SK-N-SH (cell line): ENCODE measurements around the gene CALD1. TPM values are rescaled to one million over a fixed set of nuclear protein-coding genes. Genes with fewer than 3 reads are reported as not detected.

Experiments used
- CTCF ChIA-PET: fragments of 300-600, 350-600 bp; formaldehyde crosslinking; extraction: SDS; loops from one replicate; lab custom pipeline; 2021; lab: Yijun Ruan, JAX
- POLR2A ChIA-PET: fragments of 350-600 bp; sonication (Branson Sonifier 250); formaldehyde crosslinking; extraction: SDS; loops from one replicate; lab custom pipeline; 2020; ENCODE audit warnings: antibody characterized with exemption, inconsistent platforms; lab: Yijun Ruan, JAX
- DNase-seq: peaks from one replicate; pipeline ENCODE4 v3.0.0; 2012
- H2AFZ ChIP-seq: fragments of 200-600 bp; sonication (generic); 2 replicates; pipeline ENCODE4 v1.8.1; 2016; ENCODE audit warnings: antibody characterized with exemption, mild to moderate bottlenecking, low read depth
- H3F3A ChIP-seq: fragments of 200-600 bp; sonication (generic); replicated peaks from 2 replicates; pipeline ENCODE3; 2016; ENCODE audit warnings: antibody characterized with exemption, mild to moderate bottlenecking; ENCODE audit not compliant: insufficient read depth
- H3K27ac ChIP-seq, 2 experiments: fragments of 200-500 bp in 1 of 2; fragments of 200-600 bp in 1 of 2; sonication (Bioruptor generic) in 1 of 2; sonication (generic), shearing (Covaris generic) in 1 of 2; 2 replicates each; pipeline versions ENCODE4 v1.5.1 to v1.6.1; 2014 to 2016; ENCODE audit warnings: low read depth in 2 of 2, inconsistent platforms in 1 of 2, low read length in 1 of 2, mild to moderate bottlenecking in 1 of 2, mixed read lengths in 1 of 2
- H3K27me3 ChIP-seq: fragments of 200-600 bp; sonication (generic), shearing (Covaris generic); 2 replicates; pipeline ENCODE4 v1.6.1; 2016; ENCODE audit warnings: mixed run types; ENCODE audit not compliant: insufficient read depth
- H3K36me3 ChIP-seq, 2 experiments: fragments of 200-500 bp in 1 of 2; fragments of 200-600 bp in 1 of 2; sonication (Bioruptor generic) in 1 of 2; sonication (generic) in 1 of 2; replicated peaks in 1 of 2; 2 replicates each; pipeline versions ENCODE3 to v1.5.1; 2014 to 2016; ENCODE audit warnings: low read length in 1 of 2, mild to moderate bottlenecking in 1 of 2; ENCODE audit not compliant: insufficient read depth in 2 of 2, control insufficient read depth in 1 of 2
- H3K4me1 ChIP-seq, 2 experiments: fragments of 200-500 bp in 1 of 2; fragments of 200-600 bp in 1 of 2; sonication (Bioruptor generic) in 1 of 2; sonication (generic), shearing (Covaris generic) in 1 of 2; 2 replicates each; pipeline versions ENCODE4 v1.5.1 to v1.6.1; 2014 to 2016; ENCODE audit warnings: low read depth in 1 of 2, low read length in 1 of 2, mixed run types in 1 of 2; ENCODE audit not compliant: insufficient read depth in 2 of 2, control insufficient read depth in 1 of 2
- H3K4me2 ChIP-seq: fragments of 200-600 bp; sonication (generic), shearing (Covaris generic); 2 replicates; pipeline ENCODE4 v1.6.1; 2017; ENCODE audit warnings: mixed run types
- H3K4me3 ChIP-seq, 2 experiments: fragments of 200-500 bp in 1 of 2; fragments of 200-600 bp in 1 of 2; sonication (Bioruptor generic) in 1 of 2; sonication (generic), shearing (Covaris generic) in 1 of 2; 2 replicates each; pipeline versions ENCODE4 v1.5.1 to v1.8.1; 2014 to 2016; ENCODE audit warnings: low read depth in 2 of 2, inconsistent platforms in 1 of 2, low read length in 1 of 2, mild to moderate bottlenecking in 1 of 2, mixed read lengths in 1 of 2, moderate library complexity in 1 of 2
- H3K79me2 ChIP-seq: fragments of 200-600 bp; sonication (generic); 2 replicates; pipeline ENCODE4 v1.8.1; 2017; ENCODE audit warnings: mild to moderate bottlenecking; ENCODE audit not compliant: insufficient read depth
- H3K9ac ChIP-seq: fragments of 200-600 bp; sonication (generic); 2 replicates; pipeline ENCODE4 v1.6.1; 2017; ENCODE audit warnings: mixed run types
- H3K9me2 ChIP-seq: fragments of 200-600 bp; sonication (generic); 2 replicates; pipeline ENCODE4 v1.6.1; 2017; ENCODE audit warnings: mixed run types
- H3K9me3 ChIP-seq: fragments of 200-600 bp; sonication (generic); 2 replicates; pipeline ENCODE4 v1.6.1; 2017; ENCODE audit warnings: mixed run types, mild to moderate bottlenecking, moderate library complexity
- H4K20me1 ChIP-seq: fragments of 200-600 bp; sonication (generic); 2 replicates; pipeline ENCODE4 v1.6.1; 2017; ENCODE audit warnings: mild to moderate bottlenecking, mixed run types; ENCODE audit not compliant: insufficient read depth
- CHD2 ChIP-seq: fragments of 150-350 bp; IDR thresholded peaks from 2 replicates; pipeline ENCODE4 v1.6.1; 2018; ENCODE audit warnings: low read length; ENCODE audit not compliant: partially characterized antibody
- ELF1 ChIP-seq: IDR thresholded peaks from 2 replicates; pipeline ENCODE4 v1.4.0; 2012
- EP300 ChIP-seq, 2 experiments: IDR thresholded peaks; 2 replicates each; pipeline versions ENCODE4 v1.4.0 to v1.6.1; 2012; ENCODE audit warnings: borderline replicate concordance in 1 of 2, low read depth in 1 of 2, low read length in 1 of 2
- FOXJ3 ChIP-seq: sonication (generic); formaldehyde crosslinking; IDR thresholded peaks from 2 replicates; pipeline ENCODE4 v1.5.1; 2020; ENCODE audit warnings: mild to moderate bottlenecking, missing genetic modification reagents
- GATA2 ChIP-seq: sonication (generic); formaldehyde crosslinking; IDR thresholded peaks from 2 replicates; pipeline ENCODE4 v1.5.0; 2020; ENCODE audit warnings: mild to moderate bottlenecking, missing genetic modification reagents
- MEF2A ChIP-seq: IDR thresholded peaks from 2 replicates; pipeline ENCODE4 v1.4.0; 2012; ENCODE audit warnings: low read depth, borderline replicate concordance
- NFIC ChIP-seq: IDR thresholded peaks from 2 replicates; pipeline ENCODE4 v1.4.0; 2012; ENCODE audit warnings: borderline replicate concordance
- RFX5 ChIP-seq: IDR thresholded peaks from 2 replicates; pipeline ENCODE4 v1.6.1; 2012; ENCODE audit warnings: mild to moderate bottlenecking, improper control_type of control experiment, low read length
- SMC3 ChIP-seq: IDR thresholded peaks from 2 replicates; pipeline ENCODE4 v1.6.1; 2012; ENCODE audit warnings: low read depth, low read length, improper control_type of control experiment
- YY1 ChIP-seq: IDR thresholded peaks from 2 replicates; pipeline ENCODE4 v1.4.0; 2012; ENCODE audit warnings: low read depth, mild to moderate bottlenecking
- WGBS: methylation state at CpG from one replicate; pipeline ENCODE4 v1.1.6; 2017; ENCODE audit warnings: low lambda C conversion rate; 5-methylcytosine and 5-hydroxymethylcytosine counted together
- polyA plus RNA-seq, 3 experiments: library from polyadenylated mRNA; depleted of rRNA; stranded (reverse); fragments of >200 nt; gene quantifications; 2 replicates each; pipeline ENCODE4 v1.2.3, GENCODE V29; 2012
- TF ChIP-seq, protein P1 (sequence below): fragments of 150-350 bp; IDR thresholded peaks from 2 replicates; pipeline ENCODE4 v1.6.1; 2017; ENCODE audit warnings: antibody characterized with exemption, low read length, low read depth, borderline replicate concordance
- TF ChIP-seq, protein P2 (sequence below): IDR thresholded peaks from 2 replicates; pipeline ENCODE4 v1.4.0; 2012; ENCODE audit warnings: low read depth, borderline replicate concordance
- TF ChIP-seq, protein P3 (sequence below): IDR thresholded peaks from 2 replicates; pipeline ENCODE4 v1.6.1; 2012; ENCODE audit warnings: mild to moderate bottlenecking, low read depth, low read length, moderate library complexity
- TF ChIP-seq, protein P4 (sequence below): IDR thresholded peaks from 2 replicates; pipeline ENCODE4 v1.4.0; 2012; ENCODE audit warnings: low read depth, borderline replicate concordance

The CALD1 gene
- polyA plus RNA-seq, 1 of the 3 experiments (the other 2 are of a cell fraction): 299 TPM

DNA sequence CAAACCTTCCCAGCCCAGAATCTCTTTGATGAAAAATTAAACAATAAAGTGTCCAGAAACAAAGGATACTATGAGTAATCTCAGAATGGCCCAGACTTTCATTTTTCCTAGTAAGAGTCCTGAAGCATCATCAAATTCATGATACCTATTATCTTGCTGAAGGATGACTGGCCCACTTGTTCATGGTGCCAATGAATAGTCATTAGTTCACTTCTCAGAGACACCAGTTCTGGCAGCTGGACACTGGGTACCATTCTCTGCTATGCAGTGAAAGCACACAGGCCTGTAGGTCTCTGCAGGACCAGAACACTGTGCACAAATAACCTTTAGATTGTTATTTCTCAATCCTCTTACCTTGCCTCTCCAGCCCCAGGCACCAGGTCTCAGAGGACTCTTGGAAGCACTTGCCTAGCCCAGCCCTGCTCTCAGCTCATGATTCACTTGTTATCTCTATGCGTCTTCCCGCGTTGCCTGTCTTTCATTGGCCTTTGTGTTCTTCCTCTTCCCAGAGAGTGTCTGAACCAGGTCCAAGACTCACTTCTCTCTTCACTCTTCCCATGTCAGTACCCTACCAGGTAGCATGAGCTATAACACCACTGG, 108.8 kb downstream of the CALD1 start:
- Histone ChIP-seq H3K27ac (peak overlapping the region in 1 of 2 experiments; percentile 90; a peak in 3 of 4 replicates), H4K20me1 (peaks cover 31% of the 10 kb centered on the region), H3K4me3 (no peak overlapping the region), H3K36me3 (peaks cover 4 to 19% of the 10 kb centered on the region in 2 experiments), H3K9me2 (no peaks in the 10 kb centered on the region)
- no peak for DNase-seq
- POLR2A ChIA-PET: no interaction called here
- no peak for TF ChIP-seq FOXJ3 (CRISPR knock-in tag)
- TF ChIP-seq ELF1: no peak
- TF ChIP-seq, all 33 proteins: peak for 0
- Histone ChIP-seq H3K9me3 (no peaks in the 10 kb centered on the region), H3K79me2 (peaks cover 84% of the 10 kb centered on the region), H3F3A (peaks cover 58% of the 10 kb centered on the region), H2AFZ (no peak overlapping the region), H3K27me3 (no peaks in the 10 kb centered on the region), H3K9ac (no peak overlapping the region), H3K4me2 (no peak overlapping the region), H3K4me1 (peaks cover 34 to 37% of the 10 kb centered on the region in 2 experiments)
- CTCF ChIA-PET: interaction anchor here (0.9 to 1.4 kb wide), 4 partner anchors 20 to 281 kb away, joined by 3 to 4 read pairs (median 3); no protein-coding TSS in a partner anchor
- 75% methylated on average over 3 of the region's 3 CpGs for WGBS

DNA sequence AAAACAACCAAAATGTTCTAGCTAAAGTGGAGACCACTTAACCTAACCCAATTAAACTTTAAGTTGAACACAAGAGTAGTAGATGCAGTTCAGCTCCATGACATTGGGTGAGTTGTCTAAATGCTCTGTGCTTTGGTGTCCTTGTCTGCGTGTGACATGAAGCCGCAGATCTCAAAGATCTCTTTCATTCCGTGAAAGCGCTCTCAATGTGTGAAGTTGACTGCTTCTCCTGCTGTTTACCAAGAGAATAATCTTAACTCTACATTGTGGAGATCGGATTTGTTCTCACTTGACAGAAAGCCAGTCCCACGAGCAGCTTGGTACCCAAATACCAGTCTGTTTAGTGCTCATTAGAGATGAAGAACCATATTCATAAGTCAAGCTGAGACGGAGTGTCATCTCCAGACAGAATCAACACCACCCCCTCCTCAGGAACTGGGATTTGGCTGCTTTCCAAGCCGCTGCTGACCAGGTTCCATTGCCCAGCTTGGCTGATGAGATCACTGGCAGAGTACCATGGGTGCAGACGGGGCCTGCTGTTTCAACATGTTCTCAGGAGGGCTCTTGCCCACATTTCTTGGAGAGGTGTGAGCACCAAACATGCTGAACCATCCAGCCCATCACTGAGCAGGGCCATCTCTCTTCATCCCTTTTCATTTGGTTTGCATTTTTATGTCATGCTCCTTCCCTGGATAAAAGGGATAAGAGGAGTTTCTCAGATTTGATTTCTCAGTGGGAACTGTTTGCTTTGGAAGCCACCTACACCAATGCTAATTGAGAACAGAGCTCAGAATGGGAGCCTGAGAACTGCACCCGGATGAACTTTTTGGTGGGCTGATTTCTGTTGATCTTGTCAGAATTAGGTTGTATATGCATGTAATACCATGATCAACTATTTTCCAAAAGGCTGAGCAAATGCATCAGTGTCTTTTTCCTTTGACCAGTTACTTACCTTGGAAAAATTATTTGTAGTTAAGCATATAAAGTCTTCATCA, 111.1 kb downstream of the CALD1 start:
- POLR2A ChIA-PET: interaction anchor here (0.6 to 0.8 kb wide), 3 partner anchors 97 to 244 kb away, joined by 3 read pairs; partner anchors contain the start of gene BPGM
- CTCF ChIA-PET: interaction anchor here (0.6 to 2.3 kb wide), 7 partner anchors 13 to 259 kb away, joined by 3 to 10 read pairs (median 4); partner anchors contain the start of genes AGBL3 and BPGM
- no peak overlapping the region for H2AFZ ChIP-seq
- peaks cover 39% of the 10 kb centered on the region for H4K20me1 ChIP-seq
- peaks cover 84% of the 10 kb centered on the region for H3K79me2 ChIP-seq
- H3K27me3 ChIP-seq: no peaks in the 10 kb centered on the region
- H3F3A ChIP-seq: peaks cover 45% of the 10 kb centered on the region
- 37% methylated on average over 10 of the region's 10 CpGs for WGBS
- peaks cover 4% of the 10 kb centered on the region; the same call in 1 of the 2 replicates for H3K9me3 ChIP-seq
- peak overlapping the region; percentile 76; the same call in 1 of the 2 replicates for H3K9ac ChIP-seq
- H3K4me2 ChIP-seq: peak overlapping the region; percentile 80
- H3K9me2 ChIP-seq: no peaks in the 10 kb centered on the region
- DNase-seq: peak; percentile 79
- peaks cover 31 to 39% of the 10 kb centered on the region in 2 experiments for H3K4me1 ChIP-seq
- peak overlapping the region; percentile 90 to 96 for H3K27ac ChIP-seq
- H3K4me3 ChIP-seq: peak overlapping the region; percentile 58 to 70
- H3K36me3 ChIP-seq: peaks cover 9 to 41% of the 10 kb centered on the region in 2 experiments
- no peak for TF ChIP-seq CHD2
- TF ChIP-seq GATA2 (CRISPR knock-in tag): peak; percentile 72
- peak; percentile 99 for TF ChIP-seq NFIC
- TF ChIP-seq RFX5: no peak
- TF ChIP-seq, protein P1, sequence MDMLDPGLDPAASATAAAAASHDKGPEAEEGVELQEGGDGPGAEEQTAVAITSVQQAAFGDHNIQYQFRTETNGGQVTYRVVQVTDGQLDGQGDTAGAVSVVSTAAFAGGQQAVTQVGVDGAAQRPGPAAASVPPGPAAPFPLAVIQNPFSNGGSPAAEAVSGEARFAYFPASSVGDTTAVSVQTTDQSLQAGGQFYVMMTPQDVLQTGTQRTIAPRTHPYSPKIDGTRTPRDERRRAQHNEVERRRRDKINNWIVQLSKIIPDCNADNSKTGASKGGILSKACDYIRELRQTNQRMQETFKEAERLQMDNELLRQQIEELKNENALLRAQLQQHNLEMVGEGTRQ: no peak
- peak in 1 of 2 experiments; percentile 73; a peak in 1 of 4 replicates for TF ChIP-seq EP300 (IDR thresholded peaks at IDR 0.05; ENCODE audit: borderline replicate concordance in 1 of 2, low read depth in 1 of 2, low read length in 1 of 2)
- TF ChIP-seq MEF2A: no peak
- TF ChIP-seq YY1: no peak
- TF ChIP-seq SMC3: no peak
- TF ChIP-seq, protein P2, sequence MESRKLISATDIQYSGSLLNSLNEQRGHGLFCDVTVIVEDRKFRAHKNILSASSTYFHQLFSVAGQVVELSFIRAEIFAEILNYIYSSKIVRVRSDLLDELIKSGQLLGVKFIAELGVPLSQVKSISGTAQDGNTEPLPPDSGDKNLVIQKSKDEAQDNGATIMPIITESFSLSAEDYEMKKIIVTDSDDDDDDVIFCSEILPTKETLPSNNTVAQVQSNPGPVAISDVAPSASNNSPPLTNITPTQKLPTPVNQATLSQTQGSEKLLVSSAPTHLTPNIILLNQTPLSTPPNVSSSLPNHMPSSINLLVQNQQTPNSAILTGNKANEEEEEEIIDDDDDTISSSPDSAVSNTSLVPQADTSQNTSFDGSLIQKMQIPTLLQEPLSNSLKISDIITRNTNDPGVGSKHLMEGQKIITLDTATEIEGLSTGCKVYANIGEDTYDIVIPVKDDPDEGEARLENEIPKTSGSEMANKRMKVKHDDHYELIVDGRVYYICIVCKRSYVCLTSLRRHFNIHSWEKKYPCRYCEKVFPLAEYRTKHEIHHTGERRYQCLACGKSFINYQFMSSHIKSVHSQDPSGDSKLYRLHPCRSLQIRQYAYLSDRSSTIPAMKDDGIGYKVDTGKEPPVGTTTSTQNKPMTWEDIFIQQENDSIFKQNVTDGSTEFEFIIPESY: peak; percentile 14; the same call in 1 of the 2 replicates
- TF ChIP-seq, protein P3, sequence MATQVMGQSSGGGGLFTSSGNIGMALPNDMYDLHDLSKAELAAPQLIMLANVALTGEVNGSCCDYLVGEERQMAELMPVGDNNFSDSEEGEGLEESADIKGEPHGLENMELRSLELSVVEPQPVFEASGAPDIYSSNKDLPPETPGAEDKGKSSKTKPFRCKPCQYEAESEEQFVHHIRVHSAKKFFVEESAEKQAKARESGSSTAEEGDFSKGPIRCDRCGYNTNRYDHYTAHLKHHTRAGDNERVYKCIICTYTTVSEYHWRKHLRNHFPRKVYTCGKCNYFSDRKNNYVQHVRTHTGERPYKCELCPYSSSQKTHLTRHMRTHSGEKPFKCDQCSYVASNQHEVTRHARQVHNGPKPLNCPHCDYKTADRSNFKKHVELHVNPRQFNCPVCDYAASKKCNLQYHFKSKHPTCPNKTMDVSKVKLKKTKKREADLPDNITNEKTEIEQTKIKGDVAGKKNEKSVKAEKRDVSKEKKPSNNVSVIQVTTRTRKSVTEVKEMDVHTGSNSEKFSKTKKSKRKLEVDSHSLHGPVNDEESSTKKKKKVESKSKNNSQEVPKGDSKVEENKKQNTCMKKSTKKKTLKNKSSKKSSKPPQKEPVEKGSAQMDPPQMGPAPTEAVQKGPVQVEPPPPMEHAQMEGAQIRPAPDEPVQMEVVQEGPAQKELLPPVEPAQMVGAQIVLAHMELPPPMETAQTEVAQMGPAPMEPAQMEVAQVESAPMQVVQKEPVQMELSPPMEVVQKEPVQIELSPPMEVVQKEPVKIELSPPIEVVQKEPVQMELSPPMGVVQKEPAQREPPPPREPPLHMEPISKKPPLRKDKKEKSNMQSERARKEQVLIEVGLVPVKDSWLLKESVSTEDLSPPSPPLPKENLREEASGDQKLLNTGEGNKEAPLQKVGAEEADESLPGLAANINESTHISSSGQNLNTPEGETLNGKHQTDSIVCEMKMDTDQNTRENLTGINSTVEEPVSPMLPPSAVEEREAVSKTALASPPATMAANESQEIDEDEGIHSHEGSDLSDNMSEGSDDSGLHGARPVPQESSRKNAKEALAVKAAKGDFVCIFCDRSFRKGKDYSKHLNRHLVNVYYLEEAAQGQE: no peak; the same call in 1 of the 2 replicates
- TF ChIP-seq, protein P4, sequence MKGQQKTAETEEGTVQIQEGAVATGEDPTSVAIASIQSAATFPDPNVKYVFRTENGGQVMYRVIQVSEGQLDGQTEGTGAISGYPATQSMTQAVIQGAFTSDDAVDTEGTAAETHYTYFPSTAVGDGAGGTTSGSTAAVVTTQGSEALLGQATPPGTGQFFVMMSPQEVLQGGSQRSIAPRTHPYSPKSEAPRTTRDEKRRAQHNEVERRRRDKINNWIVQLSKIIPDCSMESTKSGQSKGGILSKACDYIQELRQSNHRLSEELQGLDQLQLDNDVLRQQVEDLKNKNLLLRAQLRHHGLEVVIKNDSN: no peak
